SU-DHL-6 (cell line): ENCODE data around the gene RIBC1.

Source experiments
- EZH2phosphoT487 ChIP-seq: fragments of 200-600 bp; sonication (generic), shearing (Covaris generic); conservative IDR thresholded peaks from 2 replicates; pipeline ENCODE4 v1.6.1; 2018; ENCODE audit warnings: mild to moderate bottlenecking, antibody characterized with exemption, low read length, moderate library complexity, mixed read lengths
- TF ChIP-seq, protein P1 (sequence below): fragments of 200-600 bp; sonication (generic); IDR thresholded peaks from one replicate; pipeline ENCODE4 v1.5.1; 2017; ENCODE audit warnings: antibody characterized with exemption, mild to moderate bottlenecking, low read length, moderate library complexity; ENCODE audit not compliant: insufficient read depth, poor library complexity, severe bottlenecking

- TF ChIP-seq, protein P1, sequence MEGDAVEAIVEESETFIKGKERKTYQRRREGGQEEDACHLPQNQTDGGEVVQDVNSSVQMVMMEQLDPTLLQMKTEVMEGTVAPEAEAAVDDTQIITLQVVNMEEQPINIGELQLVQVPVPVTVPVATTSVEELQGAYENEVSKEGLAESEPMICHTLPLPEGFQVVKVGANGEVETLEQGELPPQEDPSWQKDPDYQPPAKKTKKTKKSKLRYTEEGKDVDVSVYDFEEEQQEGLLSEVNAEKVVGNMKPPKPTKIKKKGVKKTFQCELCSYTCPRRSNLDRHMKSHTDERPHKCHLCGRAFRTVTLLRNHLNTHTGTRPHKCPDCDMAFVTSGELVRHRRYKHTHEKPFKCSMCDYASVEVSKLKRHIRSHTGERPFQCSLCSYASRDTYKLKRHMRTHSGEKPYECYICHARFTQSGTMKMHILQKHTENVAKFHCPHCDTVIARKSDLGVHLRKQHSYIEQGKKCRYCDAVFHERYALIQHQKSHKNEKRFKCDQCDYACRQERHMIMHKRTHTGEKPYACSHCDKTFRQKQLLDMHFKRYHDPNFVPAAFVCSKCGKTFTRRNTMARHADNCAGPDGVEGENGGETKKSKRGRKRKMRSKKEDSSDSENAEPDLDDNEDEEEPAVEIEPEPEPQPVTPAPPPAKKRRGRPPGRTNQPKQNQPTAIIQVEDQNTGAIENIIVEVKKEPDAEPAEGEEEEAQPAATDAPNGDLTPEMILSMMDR = no peak
- no peak for TF ChIP-seq EZH2phosphoT487
Measured at GRCh38 chrX:53376888-53377287, 45.8 kb upstream of the RIBC1 start.
